ENCODE measurements around the gene GDPD5. TPM values are rescaled to one million over a fixed set of nuclear protein-coding genes. Genes with fewer than 3 reads are reported as not detected.

GDPD5 gene
- total RNA-seq, 1 experiment from 2014 or later = 12.5 TPM

DNA sequence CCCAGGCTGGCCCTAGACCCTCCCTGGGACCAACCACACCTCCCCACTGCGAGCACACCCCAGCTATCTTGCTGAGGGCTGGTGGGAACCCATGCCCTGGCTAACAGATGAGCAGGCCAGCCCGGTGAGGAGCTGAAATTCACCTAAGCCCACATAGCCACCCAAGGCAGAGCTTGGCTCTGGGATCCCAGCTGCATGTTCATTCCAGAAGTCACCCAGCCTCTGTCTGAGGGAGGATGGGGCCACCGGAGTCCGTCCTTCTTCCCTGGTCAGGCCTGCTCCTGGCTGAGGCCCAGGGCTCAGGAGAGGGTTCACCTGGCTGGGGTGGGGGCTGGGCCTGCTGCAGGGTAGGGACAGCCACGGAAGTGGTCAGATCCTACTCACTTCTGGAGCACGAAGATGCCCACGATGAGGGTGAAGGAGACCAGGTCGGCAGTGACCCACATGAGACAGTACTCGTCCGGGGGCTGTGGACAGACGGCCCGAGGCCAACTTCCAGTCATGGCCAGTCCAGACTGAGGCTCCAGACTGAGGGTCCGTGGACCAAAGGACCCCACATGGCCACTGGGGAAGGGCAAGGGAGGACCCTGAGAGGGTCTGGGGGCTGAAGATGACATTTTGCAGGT, 86.1 kb downstream of the GDPD5 start:
- H3K27me3 ChIP-seq (ENCODE audit: control insufficient read depth, insufficient read depth, low read length) = no peaks in the 10 kb centered on the region
- H3K36me3 ChIP-seq (replicated peaks; ENCODE audit: control insufficient read depth, insufficient read depth, low read length) = no peaks in the 10 kb centered on the region
- DNase-seq = no peak
- H3K4me3 ChIP-seq (ENCODE audit: insufficient read depth, low read depth, low read length) = no peak overlapping the region

DNA sequence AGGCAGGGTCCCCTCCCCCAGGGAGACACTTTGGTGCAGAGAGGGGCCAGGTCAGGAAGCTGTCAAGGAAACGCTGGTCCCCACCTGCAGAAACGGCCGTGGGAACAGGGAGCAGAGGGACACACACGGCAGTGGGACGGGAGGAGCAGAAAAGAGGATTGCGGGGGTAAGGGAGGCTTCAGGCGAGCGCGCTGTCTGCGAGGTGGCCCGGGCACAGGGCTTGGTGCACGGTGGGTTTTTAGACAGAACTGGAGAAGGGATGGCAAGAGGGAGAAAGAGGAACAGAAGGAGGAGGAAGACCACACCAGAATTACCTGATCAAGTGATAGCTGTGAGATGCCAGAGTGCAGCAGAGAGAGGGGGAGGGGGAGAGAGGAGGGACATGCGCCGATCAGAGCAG, 86.7 kb downstream of the GDPD5 start:
- no peak for DNase-seq
- no peaks in the 10 kb centered on the region; the same call in 1 of the 2 replicates for H3K27me3 ChIP-seq (ENCODE audit: control insufficient read depth, insufficient read depth, low read length)
- H3K4me3 ChIP-seq (ENCODE audit: insufficient read depth, low read depth, low read length) = no peak overlapping the region
- H3K36me3 ChIP-seq (replicated peaks; ENCODE audit: control insufficient read depth, insufficient read depth, low read length) = no peaks in the 10 kb centered on the region

DNA sequence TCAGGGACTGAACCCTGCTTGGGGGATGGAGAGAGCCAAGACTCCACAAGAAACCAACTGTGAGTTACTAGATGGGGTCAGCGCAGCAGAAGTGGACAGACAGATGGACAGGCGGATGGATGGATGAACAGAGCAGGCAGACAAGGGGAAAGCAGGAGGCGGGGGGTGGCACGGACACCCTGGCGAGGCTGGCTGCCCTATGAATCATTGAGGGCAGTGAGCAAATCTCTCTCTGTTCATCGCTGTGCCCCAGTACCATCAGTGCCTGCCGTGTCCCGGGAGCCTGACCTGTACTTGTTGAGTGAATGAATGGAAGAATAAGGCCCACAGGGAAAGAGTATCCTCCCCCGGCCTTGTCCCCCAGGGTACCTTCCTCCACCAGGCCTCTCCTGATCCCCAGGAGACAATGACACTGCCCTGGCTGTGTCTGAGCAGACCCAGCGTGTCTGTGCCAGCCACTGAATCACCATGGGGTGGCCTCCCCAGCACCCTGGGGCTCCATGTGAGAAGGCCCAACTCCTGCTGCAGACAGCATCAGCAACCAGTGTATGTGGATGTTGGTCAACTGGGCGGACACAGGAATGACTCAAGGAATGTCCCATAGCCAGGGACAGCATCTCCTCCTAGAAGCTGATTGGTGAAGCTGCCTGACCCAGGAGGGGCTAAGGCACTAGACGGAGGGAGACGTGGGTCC, 87.6 kb downstream of the GDPD5 start:
- no peak for DNase-seq
- Histone ChIP-seq H3K4me3 (ENCODE audit: insufficient read depth, low read depth, low read length) (no peak overlapping the region), H3K27me3 (ENCODE audit: control insufficient read depth, insufficient read depth, low read length) (peaks cover 4% of the 10 kb centered on the region), H3K36me3 (replicated peaks; ENCODE audit: control insufficient read depth, insufficient read depth, low read length) (no peaks in the 10 kb centered on the region)

DNA sequence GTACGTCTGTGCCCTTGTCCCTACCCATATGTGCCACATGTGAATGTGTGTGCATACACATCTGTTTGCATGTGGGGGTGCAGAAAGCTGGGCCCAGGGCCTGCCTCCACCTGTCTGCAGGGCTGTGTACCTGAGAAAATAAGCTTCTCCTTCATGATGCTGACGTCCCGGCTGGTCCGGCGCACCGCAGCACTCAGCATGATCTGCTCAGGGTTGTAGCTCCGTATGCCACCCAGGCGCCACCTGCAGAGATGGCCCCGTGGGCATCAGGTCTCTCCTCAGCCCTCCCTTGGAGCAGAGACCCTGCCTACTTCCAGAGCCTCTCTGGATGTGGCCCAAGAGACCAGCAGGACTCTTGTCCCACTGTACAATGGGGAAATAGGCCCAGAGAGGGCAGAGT, 88.9 kb downstream of the GDPD5 start:
- H3K4me3 ChIP-seq (ENCODE audit: insufficient read depth, low read depth, low read length) = no peak overlapping the region
- no peak for DNase-seq
- no peaks in the 10 kb centered on the region for H3K36me3 ChIP-seq (replicated peaks; ENCODE audit: control insufficient read depth, insufficient read depth, low read length)
- H3K27me3 ChIP-seq (ENCODE audit: control insufficient read depth, insufficient read depth, low read length) = peaks cover 17% of the 10 kb centered on the region

DNA sequence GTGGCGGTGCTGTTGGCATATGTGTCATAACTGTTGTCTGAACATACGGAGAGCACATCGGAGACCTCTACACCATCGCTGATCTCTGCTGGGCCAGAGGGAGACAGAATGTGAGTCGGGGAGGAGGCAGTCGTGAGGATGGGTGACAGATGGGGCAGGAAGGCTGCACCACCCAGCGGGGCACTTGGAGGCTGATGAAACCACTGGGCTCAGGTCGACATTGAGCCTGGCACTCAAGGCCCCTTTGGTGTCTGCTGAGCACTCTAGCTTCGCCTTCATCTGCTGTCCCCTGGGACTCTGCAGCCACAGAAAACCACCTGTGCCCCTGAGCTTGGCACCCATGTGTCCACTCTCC, 90.2 kb downstream of the GDPD5 start:
- no peak for DNase-seq

DNA sequence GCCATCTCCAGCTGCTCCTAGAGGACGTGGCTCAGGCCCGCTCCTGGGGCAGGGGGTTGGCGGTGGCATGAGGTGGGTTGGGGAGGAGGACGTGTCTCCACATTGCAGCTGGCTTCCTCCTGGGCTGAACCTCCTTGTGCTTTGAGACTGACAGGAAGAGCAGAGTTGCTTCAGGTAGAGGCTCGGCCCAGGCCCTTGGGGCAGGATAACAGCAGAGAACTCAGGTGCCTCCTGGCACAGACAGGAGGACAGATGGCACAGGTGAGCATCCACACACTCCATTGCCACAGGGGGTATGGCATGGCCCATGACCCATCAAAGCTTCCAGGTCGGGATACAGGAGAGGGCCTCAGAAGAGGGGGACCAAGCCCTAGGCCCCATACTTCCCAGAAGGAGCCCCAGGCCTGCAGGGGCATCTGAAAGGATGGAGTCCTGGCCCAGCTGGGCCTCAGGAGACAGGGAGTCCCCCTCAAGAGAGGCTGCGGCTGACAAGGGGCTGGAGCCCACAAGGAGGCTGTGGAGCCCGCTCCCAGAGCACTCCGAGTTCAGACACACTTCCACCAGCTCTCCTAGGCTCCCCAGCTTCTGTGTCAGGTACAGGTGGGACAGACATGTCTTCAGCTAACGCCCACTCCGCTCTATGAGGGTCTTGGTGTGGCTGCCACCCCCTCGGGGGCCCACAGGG, 90.7 kb downstream of the GDPD5 start:
- H3K27me3 ChIP-seq (ENCODE audit: control insufficient read depth, insufficient read depth, low read length) = peaks cover 35% of the 10 kb centered on the region
- no peaks in the 10 kb centered on the region for H3K36me3 ChIP-seq (replicated peaks; ENCODE audit: control insufficient read depth, insufficient read depth, low read length)
- H3K4me3 ChIP-seq (ENCODE audit: insufficient read depth, low read depth, low read length) = no peak overlapping the region
- DNase-seq = no peak

More for the DNA sequence above, 90.2 kb downstream of the GDPD5 start:
- H3K27me3 ChIP-seq (ENCODE audit: control insufficient read depth, insufficient read depth, low read length) = peaks cover 30% of the 10 kb centered on the region
- H3K36me3 ChIP-seq (replicated peaks; ENCODE audit: control insufficient read depth, insufficient read depth, low read length) = no peaks in the 10 kb centered on the region
- H3K4me3 ChIP-seq (ENCODE audit: insufficient read depth, low read depth, low read length) = no peak overlapping the region

DNA sequence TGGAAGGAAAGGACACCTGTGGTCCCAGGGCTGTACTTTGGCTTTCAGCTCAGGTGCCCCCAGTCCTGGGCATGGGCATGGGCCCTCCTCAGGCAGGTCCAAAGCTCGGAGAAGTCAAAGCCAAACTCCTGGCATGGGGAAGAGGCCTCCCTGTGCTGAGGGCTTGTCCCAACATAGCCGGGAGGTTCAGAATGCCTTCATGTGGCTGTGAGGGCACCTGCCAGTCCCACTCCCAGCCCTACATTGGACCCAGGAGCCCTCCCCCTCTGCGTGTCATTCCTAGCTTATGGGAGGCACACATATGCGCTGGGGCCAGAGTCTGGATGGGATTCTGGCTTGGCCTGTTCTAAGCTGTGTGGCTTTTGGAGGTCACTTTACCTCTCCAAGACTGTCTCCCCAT, 91.7 kb downstream of the GDPD5 start:
- H3K36me3 ChIP-seq (replicated peaks; ENCODE audit: control insufficient read depth, insufficient read depth, low read length) = no peaks in the 10 kb centered on the region
- peaks cover 45% of the 10 kb centered on the region for H3K27me3 ChIP-seq (ENCODE audit: control insufficient read depth, insufficient read depth, low read length)
- DNase-seq = no peak
- no peak overlapping the region for H3K4me3 ChIP-seq (ENCODE audit: insufficient read depth, low read depth, low read length)

DNA sequence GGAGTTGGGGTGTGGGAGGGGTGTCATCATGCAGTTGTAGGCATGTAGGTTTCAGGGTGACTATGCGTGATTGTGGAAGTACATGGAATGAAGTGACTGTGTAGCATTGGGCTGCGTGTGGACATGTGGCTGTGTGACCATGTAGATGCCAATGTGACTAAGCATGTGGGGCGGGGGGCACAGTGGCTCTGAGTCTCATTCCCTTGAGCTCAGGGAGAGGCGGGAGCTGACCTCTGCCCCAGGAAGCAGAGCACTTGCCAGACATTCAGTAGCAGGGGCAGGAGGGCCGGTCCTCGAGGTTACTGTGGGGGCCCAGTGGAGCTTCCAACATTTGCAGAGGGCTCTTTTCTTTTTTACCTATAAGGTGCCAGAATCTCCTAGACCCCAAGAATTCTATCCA, 92.3 kb downstream of the GDPD5 start:
- no peaks in the 10 kb centered on the region for H3K36me3 ChIP-seq (replicated peaks; ENCODE audit: control insufficient read depth, insufficient read depth, low read length)
- H3K27me3 ChIP-seq (ENCODE audit: control insufficient read depth, insufficient read depth, low read length) = peaks cover 51% of the 10 kb centered on the region
- DNase-seq = no peak
- no peak overlapping the region for H3K4me3 ChIP-seq (ENCODE audit: insufficient read depth, low read depth, low read length)

DNA sequence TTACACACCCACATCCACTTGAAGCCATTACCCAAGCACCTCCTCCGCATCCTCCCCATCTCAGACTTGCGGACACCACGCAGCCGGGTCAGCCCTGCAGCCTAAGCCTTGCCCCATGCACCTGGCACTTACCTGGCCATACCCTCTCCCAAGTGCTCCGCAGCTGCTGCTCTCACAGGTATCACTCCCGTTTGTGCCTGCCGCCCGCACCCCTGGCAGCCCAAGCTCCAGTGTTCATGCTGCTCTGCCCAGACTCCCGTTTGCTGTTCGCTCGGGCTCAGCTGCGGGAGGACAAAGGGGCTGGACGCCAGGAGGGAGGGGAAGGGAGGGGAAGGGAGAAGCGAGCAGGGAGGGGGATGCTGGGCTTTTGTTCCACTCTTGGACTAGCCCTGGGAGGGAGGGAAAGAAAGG, 92.8 kb downstream of the GDPD5 start, which contains the start of gene KLHL35:
Gene KLHL35 (minus strand): TSS at position 293 of the 411 bp plus-strand sequence. CDS start 2,574 bp downstream, outside the sequence.
- peak; percentile 84 for DNase-seq
- Histone ChIP-seq H3K36me3 (replicated peaks; ENCODE audit: control insufficient read depth, insufficient read depth, low read length) (no peaks in the 10 kb centered on the region), H3K4me3 (ENCODE audit: insufficient read depth, low read depth, low read length) (peak within 1 kb of the TSS; percentile 24), H3K27me3 (ENCODE audit: control insufficient read depth, insufficient read depth, low read length) (peaks cover 52% of the 10 kb centered on the region)

DNA sequence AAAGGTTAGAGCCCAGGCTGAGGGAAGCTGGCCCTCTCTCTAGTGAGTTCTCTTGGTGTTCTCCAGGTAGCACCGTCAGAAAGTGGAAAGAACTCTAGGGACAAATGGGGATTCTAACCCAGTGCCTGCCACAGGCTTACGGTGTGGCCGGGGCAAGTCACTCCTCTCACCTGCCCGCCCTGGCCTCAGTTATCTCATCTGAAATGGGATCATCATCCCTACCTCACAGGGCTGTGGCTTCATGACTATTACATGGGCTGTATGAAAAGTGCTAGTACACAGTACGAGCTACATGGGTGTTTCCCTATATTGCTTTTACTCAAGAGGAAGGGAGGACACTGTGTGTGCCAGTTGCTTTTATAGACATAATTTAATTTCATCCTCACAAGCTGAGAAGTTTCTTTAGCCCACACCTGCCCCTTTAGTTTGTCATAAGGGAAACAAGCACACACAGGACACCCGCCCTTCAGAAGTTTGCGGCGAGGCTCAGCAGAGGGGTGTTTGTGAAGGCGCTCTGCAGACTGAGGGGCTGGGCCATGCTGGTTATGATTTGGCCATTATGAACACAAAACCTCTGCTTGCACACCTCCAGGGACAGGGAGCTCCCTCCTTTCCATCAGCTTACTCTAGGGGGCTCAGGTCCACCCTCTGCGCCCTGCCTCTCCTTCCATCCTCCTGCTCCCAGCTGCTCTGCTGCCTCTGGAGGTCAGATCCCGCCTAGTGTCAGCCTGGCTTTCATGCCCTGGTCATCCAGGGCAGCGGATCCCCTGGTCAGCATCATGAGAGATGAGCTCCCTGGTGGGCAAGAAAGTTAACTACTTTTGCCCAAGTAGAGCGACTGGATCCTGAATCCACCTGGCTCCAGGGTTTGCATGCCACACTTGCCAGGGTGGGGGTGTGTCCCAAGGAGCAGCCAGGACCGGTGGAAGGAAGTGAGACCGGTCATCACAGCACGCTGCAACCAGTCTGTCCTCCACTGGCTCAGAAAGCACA, 93.9 kb downstream of the GDPD5 start:
- peak; percentile 79 for DNase-seq
- no peaks in the 10 kb centered on the region for H3K36me3 ChIP-seq (replicated peaks; ENCODE audit: control insufficient read depth, insufficient read depth, low read length)
- H3K27me3 ChIP-seq (ENCODE audit: control insufficient read depth, insufficient read depth, low read length) = peaks cover 56% of the 10 kb centered on the region
- no peak overlapping the region for H3K4me3 ChIP-seq (ENCODE audit: insufficient read depth, low read depth, low read length)

DNA sequence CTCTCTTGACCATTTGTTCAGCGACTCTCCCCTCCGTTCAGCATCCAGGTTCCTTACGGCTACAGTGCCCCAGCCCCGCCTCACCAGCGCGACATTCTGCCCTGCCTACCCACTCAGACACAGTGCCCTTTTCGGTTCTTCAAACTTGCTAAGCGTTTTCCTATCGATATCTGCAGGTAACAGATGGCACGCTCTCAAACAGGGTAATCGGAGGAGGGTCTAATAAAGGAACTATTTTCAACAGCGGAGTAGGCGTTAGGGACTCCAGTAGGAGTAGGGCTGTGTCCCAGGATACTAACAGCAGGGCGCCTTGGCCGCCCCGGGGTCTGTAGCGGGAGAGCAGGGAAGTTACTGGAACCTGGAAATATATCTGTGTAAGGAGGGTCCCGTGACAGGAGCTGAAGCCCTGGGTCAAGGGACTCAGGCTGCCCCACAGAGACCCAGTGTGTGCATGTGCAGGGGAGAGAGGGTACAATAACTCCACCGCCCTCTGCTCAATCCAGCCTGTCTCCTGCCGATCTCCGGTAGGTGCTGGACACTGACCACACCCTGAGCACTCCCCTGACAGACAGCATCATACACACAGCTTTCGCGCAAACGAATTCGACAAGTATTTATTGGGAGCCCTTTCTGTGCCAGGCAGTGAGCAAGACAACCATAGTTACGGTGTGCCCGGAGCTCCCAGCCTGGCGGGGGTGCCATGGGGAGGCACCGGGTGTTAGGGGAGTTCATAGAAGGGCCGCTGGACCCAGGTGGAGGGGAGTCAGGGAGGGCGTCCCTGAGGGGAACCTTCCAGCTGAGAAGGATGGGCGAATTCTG, 94.8 kb downstream of the GDPD5 start:
- peaks cover 56% of the 10 kb centered on the region for H3K27me3 ChIP-seq (ENCODE audit: control insufficient read depth, insufficient read depth, low read length)
- DNase-seq = no peak
- H3K4me3 ChIP-seq (ENCODE audit: insufficient read depth, low read depth, low read length) = peak overlapping the region; percentile 38

DNA sequence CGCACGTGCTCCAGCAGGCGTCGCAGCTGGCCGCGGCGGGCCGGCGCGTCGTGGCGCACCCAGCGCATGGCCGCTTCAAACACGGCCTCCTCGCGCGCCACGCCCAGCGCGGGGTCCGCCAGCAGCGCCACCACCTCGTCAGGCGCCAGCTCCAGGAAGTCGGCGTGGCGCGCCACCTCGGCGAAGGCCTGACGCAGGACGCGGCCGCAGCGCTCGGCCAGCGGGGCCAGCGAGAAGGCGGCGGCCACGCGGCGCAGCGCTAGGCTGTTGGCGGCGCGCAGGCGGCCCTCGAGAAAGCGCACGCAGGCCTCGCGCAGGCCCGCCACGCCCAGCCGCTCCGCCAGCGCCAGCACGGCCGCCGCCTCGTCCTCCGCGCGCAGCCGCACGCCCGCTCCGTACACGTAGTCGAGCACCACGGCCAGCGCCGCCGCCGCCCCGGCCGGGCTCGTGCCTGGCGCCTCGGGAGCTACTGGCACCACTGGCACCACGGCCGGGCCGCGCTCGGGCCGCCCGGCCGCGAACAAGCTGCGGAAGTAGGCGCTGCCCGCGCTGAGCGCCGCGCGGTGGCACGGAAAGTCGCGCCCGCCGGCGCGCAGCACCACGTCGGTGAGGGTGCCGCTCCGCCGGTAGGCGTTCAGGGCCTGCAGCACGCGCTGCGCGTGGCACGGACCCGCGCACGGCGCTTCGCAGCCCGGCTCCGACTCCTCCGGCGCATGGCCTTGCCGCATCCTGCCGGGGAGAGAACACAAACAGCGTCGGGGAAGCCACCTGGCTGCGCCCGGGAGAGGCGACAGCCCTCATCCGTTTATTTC, 95.6 kb downstream of the GDPD5 start:
- peaks cover 56% of the 10 kb centered on the region for H3K27me3 ChIP-seq (ENCODE audit: control insufficient read depth, insufficient read depth, low read length)
- DNase-seq = peak; percentile 92
- no peaks in the 10 kb centered on the region for H3K36me3 ChIP-seq (replicated peaks; ENCODE audit: control insufficient read depth, insufficient read depth, low read length)
- H3K4me3 ChIP-seq (ENCODE audit: insufficient read depth, low read depth, low read length) = peak overlapping the region; percentile 38

More for the DNA sequence above, 94.8 kb downstream of the GDPD5 start:
- H3K36me3 ChIP-seq (replicated peaks; ENCODE audit: control insufficient read depth, insufficient read depth, low read length) = no peaks in the 10 kb centered on the region

DNA sequence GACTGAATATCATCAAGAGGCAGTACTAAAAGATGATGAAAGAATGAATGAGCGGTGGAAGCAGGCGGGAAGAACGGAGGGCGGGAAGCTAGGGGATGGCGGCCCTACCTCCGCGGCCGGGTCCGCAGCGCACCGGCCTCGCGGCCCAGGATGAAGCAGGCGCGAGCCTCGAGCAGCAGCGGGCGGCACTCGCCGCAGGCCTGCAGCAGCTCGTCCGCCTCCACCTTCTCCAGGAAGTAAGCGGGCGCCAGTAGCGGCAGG, 96.2 kb downstream of the GDPD5 start:
- no peak for DNase-seq
- Histone ChIP-seq H3K27me3 (ENCODE audit: control insufficient read depth, insufficient read depth, low read length) (peaks cover 56% of the 10 kb centered on the region), H3K36me3 (replicated peaks; ENCODE audit: control insufficient read depth, insufficient read depth, low read length) (no peaks in the 10 kb centered on the region), H3K4me3 (ENCODE audit: insufficient read depth, low read depth, low read length) (no peak overlapping the region)

Measured in H7 (cell line).